ENCODE results near the gene HGF.

The HGF gene

DNA sequence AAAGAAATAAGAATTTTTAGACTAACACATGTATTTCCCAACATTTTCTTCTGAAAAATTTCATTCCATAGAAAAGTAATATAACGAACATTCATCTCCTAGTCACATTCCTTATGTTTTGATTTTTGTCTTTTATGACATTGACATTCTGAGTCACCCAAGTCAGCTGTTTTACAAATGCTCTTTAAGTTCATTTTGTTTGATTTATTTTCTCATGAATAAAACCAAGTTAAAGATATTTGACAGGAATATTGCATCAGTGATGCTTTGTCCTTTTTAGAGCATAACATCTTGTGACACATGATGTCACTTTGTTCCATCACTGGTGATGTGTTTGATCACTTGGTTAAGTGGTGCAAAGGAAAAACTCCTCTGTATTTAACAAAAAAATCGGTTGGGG lies 48.4 kb downstream of the HGF start:
- Histone ChIP-seq H3K36me3 (ENCODE audit: insufficient read depth, low read length) (no peaks in the 10 kb centered on the region), H3K9ac (ENCODE audit: low read depth, low read length) (no peak overlapping the region), H3K9me3 (ENCODE audit: control insufficient read depth, insufficient read depth, low read length) (no peaks in the 10 kb centered on the region), H3K4me1 (ENCODE audit: insufficient read depth, low read length) (0 out of 2 replicates have a peak, but pooled peaks cover 11% of the 10 kb centered on the region)

DNA sequence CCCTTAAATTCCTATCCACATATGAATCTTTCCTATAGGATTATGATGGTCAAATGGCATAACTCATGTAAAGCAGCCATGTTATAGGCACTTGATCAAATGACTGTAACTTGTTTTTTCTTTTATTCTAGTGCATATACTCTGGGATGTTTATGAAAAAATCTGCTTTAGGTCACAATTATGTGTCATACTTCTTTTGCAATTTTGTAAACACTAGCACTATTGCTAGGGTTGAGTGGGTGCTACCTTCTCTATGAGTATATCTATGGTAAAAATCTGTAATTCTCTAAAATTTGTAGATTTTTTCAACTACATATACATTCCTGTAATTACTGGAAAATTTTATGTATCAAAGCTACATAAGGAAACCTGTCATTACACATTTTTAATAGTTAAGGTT lies 50.0 kb downstream of the HGF start:
- Histone ChIP-seq H3K9ac (ENCODE audit: low read depth, low read length) (no peak overlapping the region), H3K36me3 (ENCODE audit: insufficient read depth, low read length) (no peaks in the 10 kb centered on the region), H3K4me1 (ENCODE audit: insufficient read depth, low read length) (0 out of 2 replicates have a peak, but pooled peaks cover under 1% of the 10 kb centered on the region), H3K9me3 (ENCODE audit: control insufficient read depth, insufficient read depth, low read length) (no peaks in the 10 kb centered on the region)

DNA sequence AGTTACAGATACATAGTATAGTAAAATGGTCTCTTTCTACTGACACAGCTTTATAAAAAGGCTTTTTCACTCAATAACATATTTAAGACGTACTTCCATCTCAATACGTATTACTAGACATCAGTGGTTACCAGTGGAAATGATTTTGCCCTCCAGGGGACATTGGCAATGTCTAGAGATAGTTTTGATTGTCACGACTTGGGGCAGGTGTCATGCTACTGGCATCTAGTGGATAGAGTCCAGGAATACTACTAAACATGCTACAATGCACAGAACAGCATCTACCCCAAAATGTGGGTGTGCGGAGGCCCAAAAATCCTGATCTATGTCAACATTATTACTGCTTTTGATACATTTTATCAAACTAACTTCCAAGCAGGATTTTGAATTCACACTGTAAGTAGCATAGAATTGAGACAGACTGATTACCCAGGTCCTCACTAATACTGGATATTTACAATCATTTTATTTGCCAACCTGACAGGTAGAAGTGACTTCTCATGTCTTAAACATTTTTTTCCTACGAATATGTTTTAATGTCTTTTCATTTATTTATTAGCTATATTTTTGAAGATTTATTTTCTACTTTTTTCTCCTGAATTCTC lies 53.8 kb downstream of the HGF start:
- Histone ChIP-seq H3K36me3 (ENCODE audit: insufficient read depth, low read length) (no peaks in the 10 kb centered on the region), H3K9me3 (ENCODE audit: control insufficient read depth, insufficient read depth, low read length) (no peaks in the 10 kb centered on the region), H3K9ac (ENCODE audit: low read depth, low read length) (no peak overlapping the region), H3K4me1 (ENCODE audit: insufficient read depth, low read length) (no peaks in the 10 kb centered on the region)

DNA sequence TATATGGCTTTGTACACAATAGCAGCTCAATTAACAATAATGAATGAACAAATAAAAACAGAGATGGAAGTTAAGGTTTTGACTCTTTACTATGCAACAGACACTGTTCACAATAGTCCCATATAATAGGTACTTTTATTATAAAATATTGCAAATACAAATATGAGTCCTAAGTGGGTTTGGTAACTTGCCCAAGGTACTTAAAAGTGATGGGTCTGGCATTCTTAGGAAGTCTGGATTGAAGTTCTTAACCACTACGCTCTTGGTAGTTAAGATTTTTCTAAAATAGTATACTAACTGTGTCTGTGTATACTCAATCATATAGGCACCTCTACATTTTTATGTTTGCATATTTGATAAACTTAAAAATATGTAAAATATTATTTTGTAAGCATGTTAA lies 55.5 kb downstream of the HGF start:
- H3K4me1 ChIP-seq (ENCODE audit: insufficient read depth, low read length) = no peaks in the 10 kb centered on the region
- H3K36me3 ChIP-seq (ENCODE audit: insufficient read depth, low read length) = no peaks in the 10 kb centered on the region
- no peak overlapping the region for H3K9ac ChIP-seq (ENCODE audit: low read depth, low read length)
- no peaks in the 10 kb centered on the region for H3K9me3 ChIP-seq (ENCODE audit: control insufficient read depth, insufficient read depth, low read length)

DNA sequence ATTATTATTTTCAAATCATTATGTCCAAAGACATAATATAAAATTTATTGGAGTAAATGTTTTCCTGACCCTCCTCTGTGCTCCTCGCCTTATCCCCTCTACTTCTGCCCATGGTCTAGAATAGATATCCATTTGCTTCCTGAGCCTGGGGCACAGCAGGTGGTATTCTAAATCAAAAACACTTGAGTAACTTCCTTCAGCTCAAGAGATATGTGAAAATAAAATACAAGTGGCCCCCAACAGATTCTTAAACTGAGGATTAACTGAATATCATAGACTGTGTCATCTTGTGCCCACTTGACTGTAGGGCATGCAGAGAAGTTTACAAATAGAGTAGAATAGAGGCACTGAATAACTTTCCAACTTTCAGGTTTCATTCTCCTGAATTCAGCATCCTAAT lies 59.1 kb downstream of the HGF start:
- Histone ChIP-seq H3K36me3 (ENCODE audit: insufficient read depth, low read length) (no peaks in the 10 kb centered on the region), H3K4me1 (ENCODE audit: insufficient read depth, low read length) (no peaks in the 10 kb centered on the region)

DNA sequence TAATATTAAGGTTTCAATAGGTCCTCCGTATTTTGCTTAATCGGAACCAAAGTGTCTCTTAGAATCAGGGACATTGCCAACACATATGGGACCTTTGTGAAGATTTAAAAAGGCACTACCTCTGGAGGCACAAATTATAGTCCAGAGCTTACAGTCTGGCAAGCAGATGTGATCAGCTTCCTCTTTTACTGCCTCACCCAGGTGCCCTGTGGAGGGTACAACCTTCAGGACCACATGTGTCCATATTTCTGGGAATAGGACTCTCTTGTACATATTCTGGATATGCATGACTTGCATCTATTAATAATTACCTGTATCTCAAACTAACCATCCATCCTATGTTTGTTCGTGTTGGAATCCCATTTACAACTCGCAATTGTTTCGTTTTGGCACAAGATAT lies 60.0 kb downstream of the HGF start:
- Histone ChIP-seq H3K9ac (ENCODE audit: low read depth, low read length) (no peak overlapping the region), H3K9me3 (ENCODE audit: control insufficient read depth, insufficient read depth, low read length) (no peaks in the 10 kb centered on the region), H3K4me1 (ENCODE audit: insufficient read depth, low read length) (no peaks in the 10 kb centered on the region), H3K36me3 (ENCODE audit: insufficient read depth, low read length) (no peaks in the 10 kb centered on the region)

More for the DNA sequence above, 59.1 kb downstream of the HGF start:
- H3K9me3 ChIP-seq (ENCODE audit: control insufficient read depth, insufficient read depth, low read length) = no peaks in the 10 kb centered on the region
- H3K9ac ChIP-seq (ENCODE audit: low read depth, low read length) = no peak overlapping the region

DNA sequence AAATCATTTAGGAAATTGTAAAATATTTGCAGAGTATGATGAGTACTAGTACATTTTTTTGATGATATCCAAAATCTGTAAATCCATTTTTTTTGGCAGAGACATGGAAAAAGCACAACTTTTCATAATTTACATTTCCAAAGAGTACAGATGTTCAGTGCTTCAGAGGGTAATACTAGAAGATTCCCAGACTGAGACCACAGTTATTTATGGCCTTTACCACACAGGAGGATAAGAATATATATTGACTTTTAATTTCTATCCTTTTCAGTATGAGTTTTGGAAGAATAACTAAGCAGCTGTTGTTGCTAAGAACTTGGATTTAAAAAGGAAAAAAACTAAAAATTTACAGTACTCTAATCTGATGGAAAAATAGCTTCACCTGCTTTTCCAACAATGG lies 61.9 kb downstream of the HGF start:
- H3K36me3 ChIP-seq (ENCODE audit: insufficient read depth, low read length) = no peaks in the 10 kb centered on the region
- no peaks in the 10 kb centered on the region for H3K9me3 ChIP-seq (ENCODE audit: control insufficient read depth, insufficient read depth, low read length)
- H3K9ac ChIP-seq (ENCODE audit: low read depth, low read length) = no peak overlapping the region
- H3K4me1 ChIP-seq (ENCODE audit: insufficient read depth, low read length) = no peaks in the 10 kb centered on the region

DNA sequence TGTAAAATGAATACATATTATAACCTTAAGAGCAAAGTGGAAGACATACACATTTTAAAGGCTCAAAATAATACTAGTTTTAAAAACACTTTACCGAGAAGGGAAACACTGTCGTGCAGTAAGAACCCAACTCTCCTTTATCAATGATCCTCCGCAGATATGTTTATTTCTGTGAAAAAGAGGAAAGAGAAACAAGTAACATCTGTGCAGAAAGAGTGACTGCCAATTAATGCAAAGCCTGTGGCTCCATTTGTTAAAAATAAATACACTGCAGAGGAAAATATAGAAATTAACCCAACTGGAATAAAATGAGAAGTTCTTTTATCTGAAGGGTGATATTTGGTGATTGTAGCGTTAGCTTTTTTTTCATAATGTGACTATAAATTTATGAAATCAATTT lies 62.7 kb downstream of the HGF start:
- Histone ChIP-seq H3K9me3 (ENCODE audit: control insufficient read depth, insufficient read depth, low read length) (no peaks in the 10 kb centered on the region), H3K36me3 (ENCODE audit: insufficient read depth, low read length) (no peaks in the 10 kb centered on the region), H3K4me1 (ENCODE audit: insufficient read depth, low read length) (no peaks in the 10 kb centered on the region), H3K9ac (ENCODE audit: low read depth, low read length) (no peak overlapping the region)

DNA sequence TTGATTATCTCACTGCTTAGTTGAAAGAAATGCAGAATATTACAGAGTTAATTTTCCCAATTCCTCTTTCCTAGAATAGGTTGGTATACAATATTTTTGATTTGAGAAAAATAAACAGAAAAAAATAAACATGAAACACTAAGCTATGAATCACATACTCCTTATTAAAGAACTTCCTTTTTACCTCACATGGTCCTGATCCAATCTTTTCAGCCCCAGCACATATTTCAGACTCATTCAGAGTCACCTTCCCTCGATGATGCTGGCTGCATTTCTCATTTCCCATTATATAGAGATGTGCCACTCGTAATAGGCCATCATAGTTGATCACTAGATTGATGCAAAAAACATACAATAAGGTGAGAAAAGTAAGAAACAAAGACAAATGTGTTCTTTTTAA lies 64.6 kb downstream of the HGF start:
- H3K9ac ChIP-seq (ENCODE audit: low read depth, low read length) = no peak overlapping the region
- no peaks in the 10 kb centered on the region for H3K36me3 ChIP-seq (ENCODE audit: insufficient read depth, low read length)
- no peaks in the 10 kb centered on the region for H3K9me3 ChIP-seq (ENCODE audit: control insufficient read depth, insufficient read depth, low read length)

DNA sequence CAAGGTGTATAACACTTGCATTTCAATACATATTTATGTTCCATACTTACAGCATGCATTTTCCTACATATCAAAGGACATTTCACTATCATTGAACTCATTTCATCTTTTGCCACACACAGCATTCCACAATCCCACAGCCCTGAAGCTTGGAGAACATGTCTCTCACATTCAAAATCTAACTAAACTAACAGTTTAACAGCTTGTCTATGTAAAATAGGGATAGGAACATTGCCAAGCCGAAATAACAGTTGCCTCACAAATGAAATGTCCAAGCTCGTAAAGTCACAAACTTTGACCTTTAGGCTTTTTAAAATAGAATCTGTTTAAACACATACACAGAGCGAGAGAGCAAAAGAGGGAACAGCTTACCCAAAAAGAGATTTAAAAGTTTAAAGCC lies 65.3 kb downstream of the HGF start:
- Histone ChIP-seq H3K36me3 (ENCODE audit: insufficient read depth, low read length) (no peaks in the 10 kb centered on the region), H3K4me1 (ENCODE audit: insufficient read depth, low read length) (no peaks in the 10 kb centered on the region), H3K9me3 (ENCODE audit: control insufficient read depth, insufficient read depth, low read length) (no peaks in the 10 kb centered on the region), H3K9ac (ENCODE audit: low read depth, low read length) (no peak overlapping the region)

More for the DNA sequence above, 64.6 kb downstream of the HGF start:
- H3K4me1 ChIP-seq (ENCODE audit: insufficient read depth, low read length) = no peaks in the 10 kb centered on the region

DNA sequence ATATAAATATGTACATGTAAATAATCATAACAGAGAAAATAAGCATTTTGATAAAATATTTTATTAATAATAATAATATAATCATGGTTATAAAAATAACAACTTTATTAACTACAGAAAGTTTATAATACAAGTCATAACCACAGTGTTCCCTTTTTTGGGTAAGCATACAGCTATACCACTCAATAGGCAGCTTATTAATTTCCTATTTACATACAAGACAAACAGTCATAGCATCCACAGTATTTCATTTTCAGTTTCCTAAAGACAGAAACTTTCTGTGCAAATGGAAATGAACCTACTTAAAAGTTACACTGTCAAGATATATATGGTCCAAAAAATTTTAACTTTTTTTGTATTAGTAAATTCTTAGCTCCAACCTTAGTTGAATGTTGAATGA lies 70.9 kb downstream of the HGF start:
- H3K4me1 ChIP-seq (ENCODE audit: insufficient read depth, low read length) = no peaks in the 10 kb centered on the region
- no peaks in the 10 kb centered on the region for H3K9me3 ChIP-seq (ENCODE audit: control insufficient read depth, insufficient read depth, low read length)
- no peak overlapping the region for H3K9ac ChIP-seq (ENCODE audit: low read depth, low read length)
- no peaks in the 10 kb centered on the region for H3K36me3 ChIP-seq (ENCODE audit: insufficient read depth, low read length)

DNA sequence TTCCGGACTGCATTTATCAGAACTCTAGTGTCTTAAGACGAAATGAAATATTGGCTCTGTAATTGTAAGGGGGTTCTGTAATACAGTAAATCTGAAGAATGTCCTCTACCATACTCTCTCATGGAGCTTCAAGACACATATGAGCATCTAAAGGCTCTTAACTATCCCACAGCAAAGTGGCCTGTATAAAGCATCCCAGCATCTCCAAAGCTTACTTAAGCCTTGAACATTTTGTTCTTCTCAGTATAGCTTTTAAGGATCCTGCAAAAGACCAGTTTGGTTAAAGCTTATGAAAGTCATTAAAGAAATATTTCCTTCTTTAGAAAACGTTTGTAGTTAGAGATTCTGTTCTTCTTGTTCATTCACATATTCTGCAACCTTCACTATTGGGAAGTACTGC lies 75.1 kb downstream of the HGF start:
- Histone ChIP-seq H3K9me3 (ENCODE audit: control insufficient read depth, insufficient read depth, low read length) (no peaks in the 10 kb centered on the region), H3K9ac (ENCODE audit: low read depth, low read length) (no peak overlapping the region), H3K36me3 (ENCODE audit: insufficient read depth, low read length) (no peaks in the 10 kb centered on the region), H3K4me1 (ENCODE audit: insufficient read depth, low read length) (peaks cover 13% of the 10 kb centered on the region)

DNA sequence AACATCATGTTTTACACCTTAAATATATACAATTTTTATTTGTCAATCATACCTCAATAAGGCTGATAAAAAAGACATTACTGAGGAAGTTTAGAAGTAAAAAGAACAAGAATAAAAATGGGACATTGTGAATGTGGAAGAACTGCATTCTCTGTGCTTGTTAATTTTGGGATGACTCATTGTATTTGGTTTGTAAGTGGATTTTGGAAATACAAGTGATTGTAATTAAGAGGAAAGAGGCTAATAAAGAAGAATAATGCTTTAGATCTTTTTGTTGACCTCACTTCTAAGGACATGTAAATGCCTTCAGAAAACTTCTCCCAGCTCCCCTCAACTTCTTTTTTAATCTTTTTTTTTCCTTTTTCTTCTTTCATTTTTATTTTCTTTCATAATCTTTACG lies 76.0 kb downstream of the HGF start:
- Histone ChIP-seq H3K9ac (ENCODE audit: low read depth, low read length) (no peak overlapping the region), H3K4me1 (ENCODE audit: insufficient read depth, low read length) (peaks cover 17% of the 10 kb centered on the region), H3K36me3 (ENCODE audit: insufficient read depth, low read length) (no peaks in the 10 kb centered on the region), H3K9me3 (ENCODE audit: control insufficient read depth, insufficient read depth, low read length) (no peaks in the 10 kb centered on the region)

DNA sequence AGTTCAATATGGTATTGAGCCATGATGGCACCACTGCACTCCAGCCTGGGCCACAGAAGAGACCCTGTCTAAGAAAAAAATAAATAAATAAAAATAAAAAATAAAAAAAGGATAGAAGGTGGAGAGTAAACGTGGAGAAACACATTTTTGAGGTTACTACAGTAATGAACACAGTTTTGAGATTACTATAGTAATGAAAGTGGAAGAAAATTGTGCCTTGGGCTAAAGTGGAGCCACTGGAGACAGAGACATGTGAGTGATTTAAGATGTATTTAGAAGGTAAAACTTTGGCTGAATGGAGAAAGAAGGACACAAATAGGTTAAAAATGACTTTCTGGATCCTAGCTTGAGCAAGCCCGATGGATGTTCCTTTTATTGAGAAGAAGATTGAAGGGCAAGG lies 76.8 kb downstream of the HGF start:
- Histone ChIP-seq H3K9me3 (ENCODE audit: control insufficient read depth, insufficient read depth, low read length) (no peaks in the 10 kb centered on the region), H3K9ac (ENCODE audit: low read depth, low read length) (no peak overlapping the region), H3K4me1 (ENCODE audit: insufficient read depth, low read length) (peaks cover 20% of the 10 kb centered on the region), H3K36me3 (ENCODE audit: insufficient read depth, low read length) (no peaks in the 10 kb centered on the region)

DNA sequence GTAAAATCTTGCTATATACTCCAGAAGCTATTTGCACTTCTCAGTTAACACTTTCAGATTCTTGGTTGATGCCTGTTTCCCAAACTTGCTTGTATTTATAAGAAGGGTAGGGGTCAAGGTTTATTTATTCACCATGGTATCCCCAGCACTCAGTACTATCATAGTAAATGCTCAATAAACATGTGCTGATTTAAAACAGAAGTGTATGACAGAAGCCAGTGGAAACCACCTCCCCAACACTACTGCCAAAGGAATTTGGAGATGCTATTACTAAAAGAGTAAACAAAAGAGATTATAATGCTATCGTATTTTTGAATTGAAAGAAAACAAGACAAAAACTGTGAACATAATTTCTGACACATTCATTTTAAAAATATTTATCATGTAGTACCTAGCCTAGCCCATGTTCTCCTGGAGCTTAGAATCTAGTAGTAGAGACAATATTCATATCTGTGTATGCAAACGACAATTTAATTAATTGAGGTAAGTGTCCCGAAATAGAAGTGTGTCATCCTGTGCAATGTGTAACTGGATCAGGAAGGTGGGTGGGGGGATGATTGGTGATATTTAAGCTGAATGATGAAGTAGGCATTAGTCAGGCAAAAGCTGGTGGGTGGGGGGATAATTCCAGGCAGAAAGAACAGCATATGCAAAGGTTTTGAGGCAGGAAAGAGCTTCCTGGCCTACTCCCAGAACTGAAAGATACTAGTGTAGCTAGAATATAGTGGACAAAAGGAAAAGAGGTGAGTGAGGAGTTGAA lies 77.5 kb downstream of the HGF start:
- peaks cover 20% of the 10 kb centered on the region for H3K4me1 ChIP-seq (ENCODE audit: insufficient read depth, low read length)
- no peaks in the 10 kb centered on the region for H3K9me3 ChIP-seq (ENCODE audit: control insufficient read depth, insufficient read depth, low read length)
- no peak overlapping the region for H3K9ac ChIP-seq (ENCODE audit: low read depth, low read length)
- no peaks in the 10 kb centered on the region for H3K36me3 ChIP-seq (ENCODE audit: insufficient read depth, low read length)

All from ES-I3 (cell line).